Muscle of leg (tissue), 11 donors: ENCODE data around the gene NSRP1. TPM values are rescaled to one million over a fixed set of nuclear protein-coding genes. Genes with fewer than 3 reads are reported as not detected.
A peak's percentile ranks its signal among the peaks of the same experiment; 100 is the strongest.

Source experiments
- DNase-seq: peaks from one replicate; pipeline ENCODE4 v3.0.0; 2013
- H3K27ac ChIP-seq: one replicate; pipeline ENCODE4 v1.5.1; 2013; ENCODE audit warnings: mild to moderate bottlenecking, low read length, control low read depth
- H3K27me3 ChIP-seq: one replicate; pipeline ENCODE4 v1.6.1; 2013; ENCODE audit warnings: low read length; ENCODE audit not compliant: control insufficient read depth, insufficient read depth
- H3K36me3 ChIP-seq: one replicate; pipeline ENCODE4 v1.6.1; 2013; ENCODE audit warnings: low read length; ENCODE audit not compliant: control insufficient read depth, insufficient read depth
- H3K4me1 ChIP-seq: one replicate; pipeline ENCODE4 v1.6.1; 2013; ENCODE audit warnings: low read length; ENCODE audit not compliant: control insufficient read depth, insufficient read depth
- H3K4me3 ChIP-seq: one replicate; pipeline ENCODE4 v1.5.1; 2013; ENCODE audit warnings: low read length, control low read depth
- H3K9me3 ChIP-seq: replicated peaks from 2 replicates; pipeline ENCODE4 v1.6.1; 2013; ENCODE audit warnings: low read depth, low read length; ENCODE audit not compliant: control insufficient read depth
- WGBS: methylation state at CpG from one replicate; pipeline ENCODE4 v1.1.5; 2013; ENCODE audit warnings: missing lambda C conversion rate; ENCODE audit not compliant: insufficient coverage; 5-methylcytosine and 5-hydroxymethylcytosine counted together
- polyA plus RNA-seq, 8 donors: library from polyadenylated mRNA; unstranded; fragments of 120-200 nt; gene quantifications; one replicate each; pipeline versions ENCODE4 v1.2.1 to v1.2.3, GENCODE V29; 2013; ENCODE audit warnings: inconsistent platforms in 1 of 8, low replicate concordance in 1 of 8; ENCODE audit not compliant: insufficient read length in 8 of 8, insufficient read depth in 1 of 8
- total RNA-seq: library from RNA; stranded (reverse); fragments of 120-200 nt; gene quantifications from one replicate; pipeline ENCODE4 v1.2.4, GENCODE V29; 2013

NSRP1 gene
- total and polyA plus RNA-seq, 9 donors: 11.4 to 34.2 (median 28.4) TPM

DNA sequence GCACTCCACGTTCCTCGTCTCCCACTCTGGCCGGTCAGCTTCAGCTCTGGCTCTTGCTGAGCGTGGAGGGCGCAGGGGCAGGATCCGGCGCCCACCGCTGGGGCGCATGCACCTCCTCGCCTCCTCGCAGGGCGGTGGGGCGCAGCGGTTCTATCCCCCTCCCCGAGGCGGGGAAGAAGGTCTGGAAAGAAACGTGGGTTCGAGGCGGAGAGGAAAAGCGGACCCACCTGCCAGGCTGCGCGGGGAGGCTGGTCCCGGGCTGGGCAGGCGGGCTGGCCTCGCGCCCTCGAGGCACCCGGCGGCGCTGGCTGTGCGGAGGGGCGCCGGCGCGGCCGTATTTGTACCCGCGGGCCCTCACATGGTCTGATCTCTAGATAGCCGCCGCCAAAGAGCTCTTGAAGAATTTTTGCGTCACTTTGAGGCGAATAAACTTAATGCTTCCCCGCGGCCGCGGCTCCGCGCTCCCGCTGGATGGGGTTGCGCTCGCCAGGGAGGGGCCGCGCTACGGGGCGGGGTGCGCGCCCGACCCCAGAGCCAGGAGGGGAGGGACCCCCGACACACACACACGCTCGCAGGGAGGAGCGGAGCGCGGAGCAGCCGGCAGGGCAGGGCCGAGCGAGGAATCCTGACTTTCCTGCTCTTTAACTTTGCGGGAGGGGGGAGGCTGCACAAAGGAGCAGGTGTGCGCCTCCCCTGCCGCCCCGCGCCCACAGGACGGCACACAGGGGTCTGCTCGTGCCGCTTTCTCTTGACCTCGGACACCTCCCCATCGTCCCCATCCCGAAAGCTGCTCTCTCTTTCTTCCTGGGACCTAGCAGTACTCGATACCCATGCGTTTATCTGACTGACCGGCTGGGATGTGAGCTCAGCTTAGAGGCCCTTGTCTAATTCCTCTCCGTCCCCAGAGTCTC is 119.0 kb downstream of the NSRP1 start, which contains the start of gene SLC6A4:
TSS of gene SLC6A4 (minus strand) at position 312 of the 911 bp plus-strand sequence. CDS start 13,739 bp downstream, outside the sequence.
- Histone ChIP-seq H3K4me1 (peaks cover 31% of the 10 kb centered on the region), H3K9me3 (no peaks in the 10 kb centered on the region), H3K27ac (no peak within 1 kb of the TSS), H3K36me3 (no peaks in the 10 kb centered on the region), H3K4me3 (peak within 1 kb of the TSS; percentile 38), H3K27me3 (peaks cover 81% of the 10 kb centered on the region)
- DNase-seq: peak; percentile 35
- WGBS: under 1% methylated on average over 72 of the region's 82 CpGs

Other genes with a start within 250 kb of the NSRP1 start
- gene SSH2, start 186.6 kb upstream of the NSRP1 start, total RNA-seq: 21.3 TPM
- gene SSH2, start 186.6 kb upstream of the NSRP1 start, polyA plus RNA-seq: 10 to 100 TPM; 14.7 to 27.4 (median 20.6) TPM
- 0.62 TPM for gene EFCAB5, start 175.2 kb upstream of the NSRP1 start, total RNA-seq
- 1 to 10 TPM in 6 of 8 donors, under 1 TPM in 2; 0.64 to 1.8 (median 1.1) TPM for gene EFCAB5, start 175.2 kb upstream of the NSRP1 start, polyA plus RNA-seq
- gene SLC6A4, start 118.9 kb downstream of the NSRP1 start, total RNA-seq: 0.13 TPM
- 1 to 10 TPM in 1 of 8 donors, under 1 TPM in 7; 0.09 to 1.5 (median 0.13) TPM for gene SLC6A4, start 118.9 kb downstream of the NSRP1 start, polyA plus RNA-seq
- gene BLMH, start 175.1 kb downstream of the NSRP1 start, total RNA-seq: 30.9 TPM
- 10 to 100 TPM; 39.3 to 55.1 (median 42.9) TPM for gene BLMH, start 175.1 kb downstream of the NSRP1 start, polyA plus RNA-seq
- not detected for gene TMIGD1, start 217.2 kb downstream of the NSRP1 start, total RNA-seq
- gene TMIGD1, start 217.2 kb downstream of the NSRP1 start, polyA plus RNA-seq: under 1 TPM in 2 of 8 donors, not detected in 6; 0.41 to 0.56 TPM